ENCODE data around the gene LILRB1.
"Not testable (repeated sequence)": the region's sequence is repeated elsewhere in the genome, so short reads cannot be mapped to it uniquely, and the experiment has no call there.

Gene LILRB1

DNA sequence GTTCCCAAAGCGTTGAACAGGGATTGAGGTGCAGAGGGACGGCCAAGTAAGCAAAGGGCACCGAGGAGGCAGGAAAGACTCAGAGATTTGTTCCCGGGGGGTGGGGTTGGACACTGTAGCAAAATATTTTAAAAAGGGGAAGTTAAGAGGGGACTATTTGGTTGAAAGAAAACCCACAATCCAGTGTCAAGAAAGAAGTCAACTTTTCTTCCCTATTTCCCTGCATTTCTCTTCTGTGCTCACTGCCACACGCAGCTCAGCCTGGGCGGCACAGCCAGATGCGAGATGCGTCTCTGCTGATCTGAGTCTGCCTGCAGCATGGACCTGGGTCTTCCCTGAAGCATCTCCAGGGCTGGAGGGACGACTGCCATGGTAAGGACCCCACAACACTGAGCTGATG is at the start of gene LILRB1:
LILRB1 (plus strand) TSS at position 223 of the 400 bp plus-strand sequence. CDS start 590 bp downstream, outside the sequence.
- DNase-seq (ENCODE audit: low read depth in 2 of 2), result not testable (repeated sequence)

DNA sequence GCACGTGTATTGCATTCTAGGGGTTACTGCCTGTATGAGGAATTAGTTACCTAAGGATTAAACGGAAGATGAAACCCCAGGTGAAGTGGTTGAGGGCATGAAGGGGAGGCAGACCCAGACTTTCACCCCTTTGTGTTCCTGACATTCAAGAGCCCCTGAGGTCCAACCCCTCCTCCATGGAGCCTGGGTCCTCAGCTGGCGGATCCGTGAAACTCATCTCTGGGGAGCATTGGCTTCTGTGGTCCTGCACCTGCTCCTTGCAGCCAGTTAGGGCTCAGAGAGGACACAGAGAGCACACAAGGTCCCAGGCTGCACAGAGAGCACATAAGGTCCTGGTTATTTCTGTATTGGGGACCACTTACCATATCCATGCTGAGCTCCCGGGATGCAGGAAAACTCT is 43.9 kb upstream of the LILRB1 start:
- DNase-seq (ENCODE audit: low read depth in 2 of 2), result no peak

DNA sequence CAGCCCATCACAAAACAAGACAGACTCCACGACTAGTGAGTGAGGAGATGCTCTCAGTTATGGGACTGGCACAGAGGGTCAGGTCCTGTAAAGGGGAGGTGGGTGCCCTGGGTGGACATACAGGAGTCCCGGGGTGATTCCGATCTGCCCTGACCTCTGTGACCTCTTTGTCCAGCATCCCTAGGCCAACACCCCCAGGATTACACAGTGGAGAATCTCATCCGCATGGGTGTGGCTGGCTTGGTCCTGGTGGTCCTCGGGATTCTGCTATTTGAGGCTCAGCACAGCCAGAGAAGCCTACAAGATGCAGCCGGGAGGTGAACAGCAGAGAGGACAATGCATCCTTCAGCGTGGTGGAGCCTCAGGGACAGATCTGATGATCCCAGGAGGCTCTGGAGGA is 43.3 kb upstream of the LILRB1 start:
- DNase-seq (ENCODE audit: low read depth in 2 of 2), result no peak

DNA sequence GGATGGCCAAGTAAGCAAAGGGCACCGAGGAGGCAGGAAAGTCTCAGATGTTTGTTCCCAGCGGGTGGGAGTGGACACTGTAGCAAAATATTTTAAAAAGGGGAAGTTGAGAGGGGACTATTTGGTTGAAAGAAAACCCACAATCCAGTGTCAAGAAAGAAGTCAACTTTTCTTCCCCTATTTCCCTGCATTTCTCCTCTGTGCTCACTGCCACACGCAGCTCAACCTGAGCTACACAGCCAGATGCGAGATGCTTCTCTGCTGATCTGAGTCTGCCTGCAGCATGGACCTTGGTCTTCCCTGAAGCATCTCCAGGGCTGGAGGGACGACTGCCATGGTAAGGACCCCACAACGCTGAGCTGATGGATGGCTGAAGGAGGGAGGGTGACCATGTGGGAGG is 36.8 kb upstream of the LILRB1 start, which contains the start of gene LILRA1:
LILRA1 (plus strand) TSS at position 188 of the 400 bp plus-strand sequence. CDS start 613 bp downstream, outside the sequence.
- DNase-seq (ENCODE audit: low read depth in 2 of 2), result not testable (repeated sequence)

DNA sequence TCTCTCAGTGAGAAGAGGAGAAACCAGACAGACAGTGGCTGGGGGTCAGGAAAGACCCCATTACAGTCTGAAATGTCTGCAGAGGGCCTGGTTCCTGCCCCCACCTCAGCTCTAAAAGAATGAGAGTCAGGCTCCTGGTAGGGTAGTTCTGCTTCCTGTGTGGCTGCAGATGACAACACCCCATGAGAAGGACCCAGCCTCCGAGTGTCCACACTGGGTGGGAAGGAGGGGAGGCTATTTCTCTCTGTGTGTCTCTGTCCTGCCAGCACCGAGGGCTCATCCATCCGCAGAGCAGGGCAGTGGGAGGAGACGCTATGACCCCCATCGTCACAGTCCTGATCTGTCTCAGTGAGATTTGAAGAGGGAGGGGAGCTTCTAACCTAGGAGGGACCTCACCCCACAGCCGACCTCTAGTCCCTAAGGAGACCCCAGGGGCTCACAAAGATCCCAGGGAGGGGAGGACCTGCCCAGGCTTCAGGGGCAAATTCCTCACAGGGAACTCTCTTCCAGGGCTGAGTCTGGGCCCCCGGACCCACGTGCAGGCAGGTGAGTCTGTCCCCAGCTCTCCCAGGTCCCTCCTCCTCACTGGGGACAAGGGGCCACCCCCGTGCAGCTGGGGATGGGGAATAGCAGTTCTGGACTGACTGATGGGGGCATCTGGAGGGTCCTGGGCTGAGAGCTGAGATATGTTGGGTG is 36.2 kb upstream of the LILRB1 start:
- DNase-seq (ENCODE audit: low read depth in 2 of 2), result not testable (repeated sequence)

DNA sequence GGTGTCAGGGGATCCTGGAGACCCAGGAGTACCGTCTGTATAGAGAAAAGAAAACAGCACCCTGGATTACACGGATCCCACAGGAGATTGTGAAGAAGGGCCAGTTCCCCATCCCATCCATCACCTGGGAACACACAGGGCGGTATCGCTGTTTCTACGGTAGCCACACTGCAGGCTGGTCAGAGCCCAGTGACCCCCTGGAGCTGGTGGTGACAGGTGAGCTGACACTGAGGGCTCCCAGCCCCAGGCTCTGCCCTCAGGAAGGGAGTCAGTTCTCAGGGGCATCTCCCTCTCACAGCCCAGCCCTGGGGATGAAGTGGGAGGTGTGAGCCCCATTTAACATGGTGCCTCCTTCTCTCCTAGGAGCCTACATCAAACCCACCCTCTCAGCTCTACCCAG is 35.5 kb upstream of the LILRB1 start:
- no peak for DNase-seq (ENCODE audit: low read depth in 2 of 2)

DNA sequence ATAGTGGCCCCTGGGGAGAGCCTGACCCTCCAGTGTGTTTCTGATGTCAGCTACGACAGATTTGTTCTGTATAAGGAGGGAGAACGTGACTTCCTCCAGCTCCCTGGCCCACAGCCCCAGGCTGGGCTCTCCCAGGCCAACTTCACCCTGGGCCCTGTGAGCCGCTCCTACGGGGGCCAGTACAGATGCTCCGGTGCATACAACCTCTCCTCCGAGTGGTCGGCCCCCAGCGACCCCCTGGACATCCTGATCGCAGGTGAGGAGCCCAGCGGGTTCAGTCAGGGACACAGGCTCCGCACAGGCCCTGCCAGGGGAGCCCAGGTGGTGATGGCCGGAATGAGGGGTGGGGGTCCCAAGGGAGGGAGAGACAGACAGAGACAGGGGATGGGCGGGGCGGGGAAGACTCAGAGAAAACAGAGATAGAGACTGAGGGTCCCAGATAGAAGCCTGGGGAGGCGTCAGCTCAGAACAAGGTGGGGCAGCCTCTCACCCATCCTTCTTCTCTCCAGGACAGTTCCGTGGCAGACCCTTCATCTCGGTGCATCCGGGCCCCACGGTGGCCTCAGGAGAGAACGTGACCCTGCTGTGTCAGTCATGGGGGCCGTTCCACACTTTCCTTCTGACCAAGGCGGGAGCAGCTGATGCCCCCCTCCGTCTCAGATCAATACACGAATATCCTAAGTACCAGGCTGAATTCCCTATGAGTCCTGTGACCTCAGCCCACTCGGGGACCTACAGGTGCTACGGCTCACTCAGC is 34.4 kb upstream of the LILRB1 start:
- DNase-seq (ENCODE audit: low read depth in 2 of 2), result not testable (repeated sequence)

DNA sequence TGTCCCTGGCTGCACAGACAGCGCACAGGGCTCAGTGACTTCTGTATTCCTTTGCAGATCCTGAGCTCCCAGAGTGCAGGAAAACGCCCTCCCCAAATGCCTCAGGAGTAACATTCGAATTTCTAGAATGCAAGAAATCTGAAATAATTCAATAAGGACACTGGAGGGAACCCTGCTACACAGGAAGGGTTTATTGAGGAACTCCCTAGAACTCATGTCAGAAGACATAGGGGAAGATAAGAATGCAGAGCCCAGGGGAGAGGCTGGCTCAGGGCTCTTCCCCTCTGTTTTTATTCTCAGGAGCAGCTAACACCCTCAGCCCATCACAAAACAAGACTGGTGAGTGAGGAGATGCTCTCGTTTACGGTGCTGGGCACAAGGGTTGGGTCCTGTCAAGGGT is 30.1 kb upstream of the LILRB1 start:
- no peak for DNase-seq (ENCODE audit: low read depth in 2 of 2)

DNA sequence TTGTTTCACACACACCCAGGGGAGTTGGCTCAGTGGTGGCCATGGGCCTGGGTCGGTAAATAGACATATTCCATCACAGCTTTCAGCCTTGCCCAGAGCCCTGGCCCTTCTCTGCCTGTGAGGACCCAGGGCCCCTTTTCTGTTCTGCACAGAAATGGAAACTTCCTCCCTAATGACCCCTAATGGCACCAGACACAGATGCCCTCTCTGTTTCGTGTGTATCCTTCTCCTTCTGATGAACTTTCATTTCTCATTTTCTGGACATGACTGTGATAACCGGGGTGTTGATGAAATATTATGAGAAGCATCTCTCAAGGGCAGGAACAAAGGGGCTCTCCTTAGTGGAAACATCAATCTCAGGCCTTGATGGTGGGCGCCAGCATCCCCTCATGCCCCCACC is 24.1 kb upstream of the LILRB1 start:
- DNase-seq (ENCODE audit: low read depth in 2 of 2), result no peak

DNA sequence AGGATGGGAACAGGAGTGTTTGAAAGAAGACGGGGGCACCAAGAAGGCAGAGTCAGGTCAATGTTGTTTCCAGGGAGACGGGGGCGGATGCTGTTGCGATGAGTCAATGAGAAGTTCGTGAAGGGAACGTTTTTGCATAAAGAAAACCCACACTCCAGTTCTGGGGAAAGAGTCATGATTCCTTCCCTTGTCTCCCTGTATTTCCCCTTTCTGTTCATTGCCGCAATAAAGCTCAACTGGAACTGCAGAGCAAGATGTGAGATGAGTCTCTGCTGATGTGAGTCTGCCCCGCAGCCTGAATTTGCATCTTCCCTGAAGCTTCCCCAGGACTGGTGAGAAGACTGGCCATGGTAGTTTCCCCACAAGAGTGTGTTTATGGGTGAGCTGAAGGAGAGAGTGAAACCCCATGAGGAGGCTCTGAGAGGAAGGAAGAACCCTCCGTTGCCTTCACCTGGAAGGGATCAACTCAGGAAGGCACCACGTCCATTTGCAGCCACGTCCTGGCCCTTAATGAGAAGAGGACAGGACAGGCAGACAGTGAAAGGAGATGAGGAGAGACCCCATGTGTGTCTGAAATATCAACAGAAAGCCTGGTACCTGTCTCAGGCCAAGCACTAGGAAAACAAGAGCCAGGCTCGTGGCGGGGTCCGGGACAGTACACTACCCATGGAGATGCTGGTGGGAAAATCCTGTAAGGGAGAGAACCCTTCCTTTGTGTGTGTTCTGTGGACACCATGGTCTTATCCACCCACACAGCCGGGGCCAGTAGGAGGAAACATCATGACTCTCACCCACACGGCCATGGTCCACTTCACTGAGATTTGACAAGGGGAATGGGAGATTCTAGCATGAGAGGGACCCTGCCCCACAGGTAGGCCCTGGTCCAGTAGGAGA is 23.1 kb upstream of the LILRB1 start:
- no peak for DNase-seq (ENCODE audit: low read depth in 2 of 2)

DNA sequence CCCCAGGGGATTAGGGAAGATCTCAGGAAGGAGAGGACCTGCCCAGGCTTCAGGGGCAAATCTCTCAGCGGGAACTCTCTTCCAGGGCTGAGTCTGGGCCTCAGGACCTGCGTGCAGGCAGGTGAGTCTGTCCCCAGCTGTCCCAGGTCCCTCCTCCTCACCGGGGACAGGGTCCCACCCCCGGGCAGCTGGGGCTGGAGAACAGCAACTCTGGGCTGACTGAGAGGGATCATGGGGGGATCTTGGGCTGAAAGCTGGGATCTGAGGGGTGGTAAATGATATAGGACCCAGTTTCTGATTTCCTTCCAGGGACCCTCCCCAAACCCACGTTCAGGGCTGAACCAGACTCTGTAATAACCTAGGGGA is 22.5 kb upstream of the LILRB1 start:
- DNase-seq (ENCODE audit: low read depth in 2 of 2), result no peak

DNA sequence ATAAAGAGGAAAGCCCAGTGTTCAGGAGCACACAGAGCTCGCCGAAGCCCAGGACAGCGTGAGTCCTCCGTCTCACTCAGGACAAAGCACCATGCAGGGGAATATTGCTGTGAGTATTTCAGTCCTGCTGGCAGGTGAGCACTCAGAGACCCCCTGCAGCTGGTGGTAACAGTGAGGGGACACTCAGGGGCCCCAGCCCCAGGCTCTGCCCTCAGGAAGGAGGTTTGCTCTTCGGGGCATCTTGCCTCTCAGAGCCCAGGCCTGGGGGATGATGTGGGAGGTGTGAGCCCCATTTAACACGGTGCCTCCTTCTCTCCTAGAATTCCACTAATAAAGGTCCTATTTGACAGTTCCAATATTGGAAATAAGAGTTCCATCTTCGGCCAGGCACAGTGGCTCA is 22.1 kb upstream of the LILRB1 start:
- no peak for DNase-seq (ENCODE audit: low read depth in 2 of 2)

DNA sequence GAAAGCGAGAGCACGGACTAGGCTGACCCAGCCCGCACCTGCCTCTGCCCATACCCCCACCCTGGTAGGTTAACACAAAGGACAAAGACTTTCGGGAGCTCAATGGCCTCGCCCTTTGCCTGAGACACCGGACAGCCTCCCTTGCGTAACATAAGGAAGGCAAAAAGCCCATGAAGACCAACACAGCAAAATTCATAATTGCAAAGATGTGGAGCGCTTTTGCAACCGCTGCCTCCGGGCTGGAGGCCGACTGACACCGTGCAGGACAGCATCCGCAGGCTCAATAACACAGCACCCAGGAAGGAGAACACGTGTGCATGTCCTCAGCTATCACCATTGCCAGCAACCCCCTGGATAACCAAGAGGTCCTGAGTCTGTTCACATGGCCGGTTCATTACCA is 21.5 kb upstream of the LILRB1 start:
- no peak for DNase-seq (ENCODE audit: low read depth in 2 of 2)

DNA sequence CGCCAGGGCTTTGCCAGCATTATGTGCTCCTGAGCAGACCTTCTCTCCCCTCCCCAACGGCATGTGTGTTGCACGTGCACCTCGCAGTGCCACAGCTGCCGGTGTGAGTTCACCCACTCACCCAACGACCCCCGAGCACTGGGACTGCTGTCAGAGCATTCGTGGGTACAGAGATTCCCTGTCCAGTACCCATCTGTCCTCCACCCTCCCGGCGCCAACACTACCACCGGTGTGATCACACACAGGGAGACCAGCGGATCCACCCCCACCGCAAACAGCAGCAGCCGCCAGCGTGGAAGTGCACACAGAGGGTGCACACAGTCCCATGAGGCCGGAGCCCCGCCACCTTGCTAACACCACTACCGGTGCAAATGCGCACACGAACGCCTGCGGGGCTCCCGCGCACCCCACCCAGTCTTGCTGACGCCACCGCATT is 20.9 kb upstream of the LILRB1 start:
- DNase-seq (ENCODE audit: low read depth in 2 of 2), result no peak

DNA sequence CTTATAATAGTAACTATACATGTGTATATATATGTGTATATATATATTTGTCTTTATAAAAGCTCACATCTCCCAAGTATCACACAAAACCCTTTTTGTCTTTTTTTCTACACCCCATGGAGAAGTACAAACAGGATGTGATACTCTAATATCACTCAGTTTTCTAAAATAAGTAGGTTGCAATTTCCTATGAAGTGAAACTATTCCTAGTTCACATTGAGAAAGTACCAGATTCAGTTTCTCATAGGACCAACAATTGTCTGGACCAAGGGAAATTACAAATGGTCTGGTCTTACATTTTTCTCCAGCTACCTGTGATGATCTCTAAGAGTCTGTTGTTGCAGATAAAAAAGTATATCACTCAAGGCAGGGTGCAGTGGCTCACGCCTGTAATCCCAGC is 17.9 kb upstream of the LILRB1 start:
- no peak for DNase-seq (ENCODE audit: low read depth in 2 of 2)

DNA sequence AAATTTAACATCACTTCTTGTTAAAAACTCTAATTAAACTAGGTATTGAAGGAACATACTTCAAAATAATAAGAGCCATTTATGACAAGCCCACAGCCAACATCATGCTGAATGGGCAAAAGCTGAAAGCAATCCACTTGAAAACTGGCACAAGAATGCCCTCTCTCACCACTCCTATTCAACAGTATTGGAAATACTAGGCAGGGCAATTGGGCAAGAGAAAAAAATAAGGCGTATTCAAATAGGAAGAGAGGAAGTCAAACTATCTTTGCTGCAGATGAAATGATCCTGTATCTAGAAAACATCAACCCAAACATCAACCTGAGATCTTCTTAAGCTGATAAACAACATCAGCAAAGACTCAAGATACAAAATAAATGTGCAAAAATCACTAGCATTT is 15.6 kb upstream of the LILRB1 start:
- no peak for DNase-seq (ENCODE audit: low read depth in 2 of 2)

DNA sequence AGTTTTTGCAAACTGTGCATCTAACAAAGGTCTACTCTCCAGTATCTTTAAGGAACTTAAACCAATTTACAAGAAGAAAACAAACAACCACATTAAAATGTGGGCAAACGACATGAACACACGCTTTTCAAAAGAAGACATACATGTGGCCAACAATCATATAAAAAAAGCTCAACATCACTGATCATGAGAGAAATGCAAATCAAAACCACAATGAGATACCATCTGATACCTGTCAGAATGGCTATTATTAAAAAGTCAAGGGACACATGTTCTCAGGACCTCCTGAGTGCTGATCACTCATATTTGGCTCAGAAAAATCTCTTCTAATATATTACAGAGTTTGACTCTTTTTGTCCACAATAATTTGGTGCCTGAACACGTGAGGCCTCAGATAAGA is 14.2 kb upstream of the LILRB1 start:
- DNase-seq (ENCODE audit: low read depth in 2 of 2), result no peak

DNA sequence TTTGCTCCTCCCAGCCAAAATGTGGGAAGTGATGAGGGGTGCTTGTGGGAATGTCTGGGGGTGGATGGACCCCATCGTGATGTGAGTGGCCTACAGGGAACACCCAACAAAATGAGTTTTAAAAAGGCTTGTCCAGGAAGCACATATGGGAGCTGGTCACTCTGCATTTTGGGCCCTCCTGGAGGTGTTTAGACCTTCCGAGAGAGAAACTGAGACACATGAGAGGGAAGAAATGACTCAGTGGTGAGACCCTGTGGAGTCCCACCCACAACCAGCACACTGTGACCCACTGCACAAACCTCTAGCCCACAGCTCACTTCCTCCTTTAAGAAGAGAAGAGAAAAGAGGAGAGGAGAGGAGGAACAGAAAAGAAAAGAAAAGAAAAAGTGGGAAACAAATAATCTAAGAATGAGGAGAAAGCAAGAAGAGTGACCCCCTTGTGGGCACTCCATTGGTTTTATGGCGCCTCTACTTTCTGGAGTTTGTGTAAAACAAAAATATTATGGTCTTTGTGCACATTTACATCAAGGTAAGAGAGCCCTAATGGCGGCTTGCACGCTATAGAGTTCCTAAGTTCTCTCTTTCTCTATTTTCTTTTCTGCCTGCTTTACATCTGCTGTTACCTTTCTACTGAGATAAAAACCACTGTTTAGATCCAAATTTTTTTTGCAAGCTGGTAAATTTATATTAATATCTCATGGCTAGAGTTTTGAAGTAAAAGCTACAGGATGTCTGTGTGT is 13.3 kb upstream of the LILRB1 start:
- no peak for DNase-seq (ENCODE audit: low read depth in 2 of 2)

DNA sequence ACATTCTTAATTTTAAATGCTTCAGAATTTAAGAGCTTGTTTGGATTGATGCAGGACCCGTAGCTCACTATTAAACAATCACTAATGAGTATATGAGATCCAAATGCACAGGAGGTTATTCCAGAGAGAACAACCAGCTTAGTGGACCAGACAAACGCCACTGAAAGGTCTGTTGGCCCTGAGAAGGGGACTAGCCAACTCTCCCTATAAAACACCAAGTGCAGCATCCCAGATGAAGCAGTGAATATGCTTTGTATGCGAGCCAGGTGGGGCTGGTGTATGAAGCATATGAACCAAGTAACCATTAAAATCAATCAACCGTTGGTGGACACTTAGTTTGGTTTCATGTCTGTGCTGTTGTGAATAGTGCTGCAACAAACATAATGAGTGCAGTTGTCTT is 9.8 kb upstream of the LILRB1 start:
- no peak for DNase-seq (ENCODE audit: low read depth in 2 of 2)

DNA sequence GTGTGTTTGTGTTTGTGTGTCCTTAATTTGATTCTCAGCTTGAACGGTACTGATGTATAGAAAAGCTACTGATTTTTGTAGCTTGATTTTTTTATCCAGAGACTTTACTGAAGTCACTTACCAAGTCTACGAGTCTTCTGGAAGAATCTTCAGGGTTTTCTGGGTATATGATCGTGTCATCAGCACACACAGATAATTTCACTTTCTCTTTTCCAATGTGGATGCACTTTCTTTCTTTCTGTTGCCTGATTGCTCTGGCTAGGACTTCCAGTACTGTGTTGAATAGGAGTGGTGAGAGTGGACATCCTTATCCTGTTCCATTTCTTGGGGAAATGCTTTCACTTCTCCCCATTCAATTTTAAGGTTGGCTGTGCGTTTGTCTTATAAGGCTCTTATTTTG is 7.9 kb upstream of the LILRB1 start:
- no peak for DNase-seq (ENCODE audit: low read depth in 2 of 2)

DNA sequence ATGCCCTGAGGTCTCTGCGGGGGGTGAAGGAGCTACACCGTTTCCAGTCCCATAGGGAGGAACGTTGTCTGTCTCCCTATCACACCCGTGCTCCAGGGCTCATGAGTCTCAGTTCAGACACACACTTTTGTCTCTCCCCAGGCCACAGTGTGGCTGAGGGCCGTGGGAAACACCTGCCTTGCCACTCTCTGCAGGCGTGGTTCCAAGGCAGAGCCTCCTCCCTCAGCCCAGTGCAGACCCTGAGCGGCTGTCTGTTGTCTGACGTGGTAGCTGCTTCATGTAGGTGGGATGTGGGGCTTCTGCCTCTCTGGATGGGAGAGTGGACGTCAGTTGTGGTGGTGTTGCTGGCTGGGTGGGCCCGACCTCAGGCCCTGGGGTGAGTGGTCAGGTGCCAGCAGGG is 6.0 kb upstream of the LILRB1 start:
- not testable (repeated sequence) for DNase-seq (ENCODE audit: low read depth in 2 of 2)

All from activated CD8-positive, alpha-beta memory T cell treated with anti-CD3 and anti-CD28 coated beads for 4 hours (primary cell).